ENCODE results near the gene MZF1. TPM values are rescaled to one million over a fixed set of nuclear protein-coding genes. Genes with fewer than 3 reads are reported as not detected.

MZF1 gene
- total RNA-seq, 1 donor from 2014 or later, result 30.9 TPM

DNA sequence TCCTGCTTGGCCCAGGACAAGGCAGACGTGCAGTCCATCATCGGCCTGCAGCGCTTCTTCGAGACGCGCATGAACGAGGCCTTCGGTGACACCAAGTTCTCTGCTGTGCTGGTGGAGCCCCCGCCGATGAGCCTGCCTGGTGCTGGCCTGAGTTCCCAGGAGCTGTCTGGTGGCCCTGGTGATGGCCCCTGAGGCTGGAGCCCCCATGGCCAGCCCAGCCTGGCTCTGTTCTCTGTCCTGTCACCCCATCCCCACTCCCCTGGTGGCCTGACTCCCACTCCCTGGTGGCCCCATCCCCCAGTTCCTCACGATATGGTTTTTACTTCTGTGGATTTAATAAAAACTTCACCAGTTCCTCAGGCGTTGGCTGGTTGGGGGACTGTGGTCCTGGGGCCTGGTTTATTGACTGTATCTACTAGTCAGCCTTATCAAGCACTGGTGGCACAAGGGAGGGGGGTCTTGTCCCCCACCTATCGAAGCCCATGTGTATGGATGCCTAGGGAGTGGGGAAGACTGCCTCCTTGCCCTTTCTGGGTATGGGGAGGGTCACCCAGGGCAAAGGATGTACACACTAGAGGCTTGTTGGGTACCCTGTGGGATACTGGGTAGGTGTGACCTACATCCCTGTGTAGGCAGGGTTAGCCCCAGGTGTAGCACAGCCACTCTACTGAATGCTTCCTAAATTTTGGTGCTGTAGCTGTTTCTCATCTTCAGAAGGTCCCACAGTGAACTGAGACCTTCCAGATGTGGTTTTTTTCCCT lies 22.6 kb downstream of the MZF1 start:
- no peaks in the 10 kb centered on the region for H3K27me3 Mint-ChIP-seq (ENCODE audit: unreplicated experiment)
- H3K4me1 Mint-ChIP-seq (ENCODE audit: unreplicated experiment), result peaks cover 34% of the 10 kb centered on the region
- no peak for DNase-seq (ENCODE audit: extremely low spot score, unreplicated experiment)
- no peak overlapping the region for H3K4me3 Mint-ChIP-seq (ENCODE audit: unreplicated experiment)
- TF ChIP-seq, protein P1, sequence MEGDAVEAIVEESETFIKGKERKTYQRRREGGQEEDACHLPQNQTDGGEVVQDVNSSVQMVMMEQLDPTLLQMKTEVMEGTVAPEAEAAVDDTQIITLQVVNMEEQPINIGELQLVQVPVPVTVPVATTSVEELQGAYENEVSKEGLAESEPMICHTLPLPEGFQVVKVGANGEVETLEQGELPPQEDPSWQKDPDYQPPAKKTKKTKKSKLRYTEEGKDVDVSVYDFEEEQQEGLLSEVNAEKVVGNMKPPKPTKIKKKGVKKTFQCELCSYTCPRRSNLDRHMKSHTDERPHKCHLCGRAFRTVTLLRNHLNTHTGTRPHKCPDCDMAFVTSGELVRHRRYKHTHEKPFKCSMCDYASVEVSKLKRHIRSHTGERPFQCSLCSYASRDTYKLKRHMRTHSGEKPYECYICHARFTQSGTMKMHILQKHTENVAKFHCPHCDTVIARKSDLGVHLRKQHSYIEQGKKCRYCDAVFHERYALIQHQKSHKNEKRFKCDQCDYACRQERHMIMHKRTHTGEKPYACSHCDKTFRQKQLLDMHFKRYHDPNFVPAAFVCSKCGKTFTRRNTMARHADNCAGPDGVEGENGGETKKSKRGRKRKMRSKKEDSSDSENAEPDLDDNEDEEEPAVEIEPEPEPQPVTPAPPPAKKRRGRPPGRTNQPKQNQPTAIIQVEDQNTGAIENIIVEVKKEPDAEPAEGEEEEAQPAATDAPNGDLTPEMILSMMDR (IDR thresholded peaks at IDR 0.05), result no peak
- H3K9me3 Mint-ChIP-seq (ENCODE audit: unreplicated experiment), result no peaks in the 10 kb centered on the region
- H3K27ac Mint-ChIP-seq (ENCODE audit: unreplicated experiment), result no peak overlapping the region
- H3K36me3 Mint-ChIP-seq (ENCODE audit: unreplicated experiment), result peaks cover 41% of the 10 kb centered on the region

DNA sequence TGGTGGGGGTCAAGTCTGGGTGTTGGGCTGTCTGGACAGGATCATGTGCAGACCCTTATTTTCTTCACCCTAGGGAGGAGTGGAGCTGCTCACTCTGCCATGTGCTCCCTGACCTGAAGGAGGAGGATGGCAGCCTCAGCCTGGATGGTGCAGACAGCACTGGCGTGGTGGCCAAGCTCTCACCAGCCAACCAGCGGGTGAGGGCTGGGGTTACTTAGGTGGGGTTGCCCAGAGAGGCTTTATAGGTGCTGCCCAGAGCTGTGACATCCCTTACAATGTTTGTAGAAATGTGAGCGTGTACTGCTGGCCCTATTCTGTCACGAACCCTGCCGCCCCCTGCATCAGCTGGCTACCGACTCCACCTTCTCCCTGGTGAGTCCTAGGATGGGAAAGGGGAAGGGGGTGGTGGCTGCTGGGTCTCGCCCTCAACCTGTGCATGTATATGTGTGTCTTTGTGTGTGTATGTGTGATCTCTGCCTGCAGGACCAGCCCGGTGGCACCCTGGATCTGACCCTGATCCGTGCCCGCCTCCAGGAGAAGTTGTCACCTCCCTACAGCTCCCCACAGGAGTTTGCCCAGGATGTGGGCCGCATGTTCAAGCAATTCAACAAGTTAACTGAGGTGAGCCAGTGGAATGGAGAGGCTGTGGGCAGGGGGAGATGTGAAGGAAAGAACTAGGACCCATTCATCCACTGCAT lies 23.3 kb downstream of the MZF1 start:
- Mint-ChIP-seq H3K9me3 (ENCODE audit: unreplicated experiment) (no peaks in the 10 kb centered on the region), H3K27me3 (ENCODE audit: unreplicated experiment) (no peaks in the 10 kb centered on the region), H3K4me1 (ENCODE audit: unreplicated experiment) (peaks cover 31% of the 10 kb centered on the region), H3K4me3 (ENCODE audit: unreplicated experiment) (no peak overlapping the region), H3K27ac (ENCODE audit: unreplicated experiment) (no peak overlapping the region), H3K36me3 (ENCODE audit: unreplicated experiment) (peaks cover 35% of the 10 kb centered on the region)
- DNase-seq (ENCODE audit: extremely low spot score, unreplicated experiment), result no peak
- TF ChIP-seq, protein P1 (IDR thresholded peaks at IDR 0.05), result no peak

- no peaks in the 10 kb centered on the region for H3K9me3 Mint-ChIP-seq (ENCODE audit: unreplicated experiment)
- H3K36me3 Mint-ChIP-seq (ENCODE audit: unreplicated experiment), result peaks cover 35% of the 10 kb centered on the region
- H3K4me3 Mint-ChIP-seq (ENCODE audit: unreplicated experiment), result no peak overlapping the region
These were observed 24.1 kb downstream of the MZF1 start for GRCh38 chr19:58548859-58549663.

DNA sequence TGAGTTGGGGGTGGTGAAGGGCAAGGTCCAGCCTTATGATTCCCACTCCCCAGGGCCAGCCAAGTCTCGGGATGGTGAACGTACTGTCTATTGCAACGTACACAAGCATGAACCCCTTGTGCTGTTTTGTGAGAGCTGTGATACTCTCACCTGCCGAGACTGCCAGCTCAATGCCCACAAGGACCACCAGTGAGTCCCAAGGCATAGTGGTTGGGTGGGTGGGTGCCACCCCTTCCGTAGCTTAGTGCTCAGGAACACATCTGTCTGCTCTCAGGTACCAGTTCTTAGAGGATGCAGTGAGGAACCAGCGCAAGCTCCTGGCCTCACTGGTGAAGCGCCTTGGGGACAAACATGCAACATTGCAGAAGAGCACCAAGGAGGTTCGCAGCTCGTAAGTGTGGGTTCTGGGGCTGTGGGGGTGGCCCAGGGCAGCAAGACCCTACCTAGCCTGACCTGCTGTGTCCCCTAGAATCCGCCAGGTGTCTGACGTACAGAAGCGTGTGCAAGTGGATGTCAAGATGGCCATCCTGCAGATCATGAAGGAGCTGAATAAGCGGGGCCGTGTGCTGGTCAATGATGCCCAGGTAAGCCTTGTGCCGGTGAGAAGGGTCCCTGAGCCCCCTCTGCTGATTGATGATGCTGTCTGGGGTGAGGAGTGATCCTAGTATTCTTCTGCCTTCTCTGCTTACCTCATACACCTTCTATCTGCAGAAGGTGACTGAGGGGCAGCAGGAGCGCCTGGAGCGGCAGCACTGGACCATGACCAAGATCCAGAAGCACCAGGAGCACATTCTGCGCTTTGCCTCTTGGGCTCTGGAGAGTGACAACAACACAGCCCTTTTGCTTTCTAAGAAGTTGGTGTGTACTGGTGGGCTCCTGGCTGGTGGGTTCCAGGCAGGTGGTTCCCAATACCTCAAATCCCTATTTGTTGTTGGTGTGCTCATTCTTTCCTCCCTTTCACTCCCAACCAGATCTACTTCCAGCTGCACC lies 25.5 kb downstream of the MZF1 start:
- Mint-ChIP-seq H3K36me3 (ENCODE audit: unreplicated experiment) (peaks cover 30% of the 10 kb centered on the region), H3K9me3 (ENCODE audit: unreplicated experiment) (no peaks in the 10 kb centered on the region), H3K4me3 (ENCODE audit: unreplicated experiment) (no peak overlapping the region), H3K4me1 (ENCODE audit: unreplicated experiment) (peaks cover 23% of the 10 kb centered on the region), H3K27me3 (ENCODE audit: unreplicated experiment) (no peaks in the 10 kb centered on the region), H3K27ac (ENCODE audit: unreplicated experiment) (no peak overlapping the region)
- TF ChIP-seq, protein P1 (IDR thresholded peaks at IDR 0.05), result no peak
- no peak for DNase-seq (ENCODE audit: extremely low spot score, unreplicated experiment)

More at GRCh38 chr19:58548859-58549663, 24.1 kb downstream of the MZF1 start:
- no peak for DNase-seq (ENCODE audit: extremely low spot score, unreplicated experiment)
- Mint-ChIP-seq H3K27ac (ENCODE audit: unreplicated experiment) (no peak overlapping the region), H3K4me1 (ENCODE audit: unreplicated experiment) (peaks cover 24% of the 10 kb centered on the region), H3K27me3 (ENCODE audit: unreplicated experiment) (no peaks in the 10 kb centered on the region)
- TF ChIP-seq, protein P1 (IDR thresholded peaks at IDR 0.05), result no peak
